Neural cell (in vitro differentiated cells): Measurements from ENCODE around the gene AGO4.

Experiments used
- EZH2 ChIP-seq: fragments of 200-600, 300-800 bp; shearing (Covaris generic), sonication (generic); IDR thresholded peaks from 2 replicates; pipeline ENCODE4 v1.6.1; 2014; ENCODE audit warnings: antibody characterized with exemption, low read length, borderline replicate concordance, mild to moderate bottlenecking; ENCODE audit not compliant: insufficient read depth, poor library complexity, severe bottlenecking
- POLR2AphosphoS5 ChIP-seq: IDR thresholded peaks from 2 replicates; pipeline ENCODE4 v1.6.1; 2012
- SMC3 ChIP-seq: fragments of 450-650 bp; conservative IDR thresholded peaks from 2 replicates; pipeline ENCODE4 v1.6.1; 2014; ENCODE audit warnings: antibody characterized with exemption, mild to moderate bottlenecking, moderate library complexity; ENCODE audit not compliant: poor library complexity
- TF ChIP-seq, protein P1 (sequence below): fragments of 450-650 bp; IDR thresholded peaks from 2 replicates; pipeline ENCODE4 v1.5.1; 2014; ENCODE audit warnings: antibody characterized with exemption, mild to moderate bottlenecking, moderate library complexity; ENCODE audit not compliant: poor library complexity, severe bottlenecking
- TF ChIP-seq, protein P2 (sequence below): IDR thresholded peaks from 2 replicates; pipeline ENCODE4 v1.6.1; 2012; ENCODE audit warnings: borderline replicate concordance

GRCh38 chr1:35788139-35788538 lies 19.7 kb upstream of the AGO4 start:
- no peak for TF ChIP-seq EZH2
- TF ChIP-seq, protein P1, sequence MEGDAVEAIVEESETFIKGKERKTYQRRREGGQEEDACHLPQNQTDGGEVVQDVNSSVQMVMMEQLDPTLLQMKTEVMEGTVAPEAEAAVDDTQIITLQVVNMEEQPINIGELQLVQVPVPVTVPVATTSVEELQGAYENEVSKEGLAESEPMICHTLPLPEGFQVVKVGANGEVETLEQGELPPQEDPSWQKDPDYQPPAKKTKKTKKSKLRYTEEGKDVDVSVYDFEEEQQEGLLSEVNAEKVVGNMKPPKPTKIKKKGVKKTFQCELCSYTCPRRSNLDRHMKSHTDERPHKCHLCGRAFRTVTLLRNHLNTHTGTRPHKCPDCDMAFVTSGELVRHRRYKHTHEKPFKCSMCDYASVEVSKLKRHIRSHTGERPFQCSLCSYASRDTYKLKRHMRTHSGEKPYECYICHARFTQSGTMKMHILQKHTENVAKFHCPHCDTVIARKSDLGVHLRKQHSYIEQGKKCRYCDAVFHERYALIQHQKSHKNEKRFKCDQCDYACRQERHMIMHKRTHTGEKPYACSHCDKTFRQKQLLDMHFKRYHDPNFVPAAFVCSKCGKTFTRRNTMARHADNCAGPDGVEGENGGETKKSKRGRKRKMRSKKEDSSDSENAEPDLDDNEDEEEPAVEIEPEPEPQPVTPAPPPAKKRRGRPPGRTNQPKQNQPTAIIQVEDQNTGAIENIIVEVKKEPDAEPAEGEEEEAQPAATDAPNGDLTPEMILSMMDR: no peak
- TF ChIP-seq, protein P2, sequence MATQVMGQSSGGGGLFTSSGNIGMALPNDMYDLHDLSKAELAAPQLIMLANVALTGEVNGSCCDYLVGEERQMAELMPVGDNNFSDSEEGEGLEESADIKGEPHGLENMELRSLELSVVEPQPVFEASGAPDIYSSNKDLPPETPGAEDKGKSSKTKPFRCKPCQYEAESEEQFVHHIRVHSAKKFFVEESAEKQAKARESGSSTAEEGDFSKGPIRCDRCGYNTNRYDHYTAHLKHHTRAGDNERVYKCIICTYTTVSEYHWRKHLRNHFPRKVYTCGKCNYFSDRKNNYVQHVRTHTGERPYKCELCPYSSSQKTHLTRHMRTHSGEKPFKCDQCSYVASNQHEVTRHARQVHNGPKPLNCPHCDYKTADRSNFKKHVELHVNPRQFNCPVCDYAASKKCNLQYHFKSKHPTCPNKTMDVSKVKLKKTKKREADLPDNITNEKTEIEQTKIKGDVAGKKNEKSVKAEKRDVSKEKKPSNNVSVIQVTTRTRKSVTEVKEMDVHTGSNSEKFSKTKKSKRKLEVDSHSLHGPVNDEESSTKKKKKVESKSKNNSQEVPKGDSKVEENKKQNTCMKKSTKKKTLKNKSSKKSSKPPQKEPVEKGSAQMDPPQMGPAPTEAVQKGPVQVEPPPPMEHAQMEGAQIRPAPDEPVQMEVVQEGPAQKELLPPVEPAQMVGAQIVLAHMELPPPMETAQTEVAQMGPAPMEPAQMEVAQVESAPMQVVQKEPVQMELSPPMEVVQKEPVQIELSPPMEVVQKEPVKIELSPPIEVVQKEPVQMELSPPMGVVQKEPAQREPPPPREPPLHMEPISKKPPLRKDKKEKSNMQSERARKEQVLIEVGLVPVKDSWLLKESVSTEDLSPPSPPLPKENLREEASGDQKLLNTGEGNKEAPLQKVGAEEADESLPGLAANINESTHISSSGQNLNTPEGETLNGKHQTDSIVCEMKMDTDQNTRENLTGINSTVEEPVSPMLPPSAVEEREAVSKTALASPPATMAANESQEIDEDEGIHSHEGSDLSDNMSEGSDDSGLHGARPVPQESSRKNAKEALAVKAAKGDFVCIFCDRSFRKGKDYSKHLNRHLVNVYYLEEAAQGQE: no peak
- TF ChIP-seq POLR2AphosphoS5: no peak
- TF ChIP-seq SMC3: no peak
